Body of pancreas (tissue), 4 donors: Measurements from ENCODE around the gene HS1BP3. TPM values are rescaled to one million over a fixed set of nuclear protein-coding genes. Genes with fewer than 3 reads are reported as not detected.

Source experiments
- ATAC-seq: fragments of 150-250 bp; one replicate; pipeline ENCODE4 v1.9.1; 2016
- DNase-seq, 4 donors: peaks; one replicate each; pipeline ENCODE4 v3.0.0-alpha.2; 2019
- H3K27ac ChIP-seq, 4 donors: fragments of 200-600 bp; sonication (generic); 1 replicate in 3 of 4; 2 replicates in 1 of 4; pipeline versions ENCODE4 v1.5.1 to v1.6.1; 2016 to 2019; ENCODE audit warnings: mild to moderate bottlenecking in 1 of 4, mixed read lengths in 1 of 4, moderate library complexity in 1 of 4
- H3K27me3 ChIP-seq, 2 donors: fragments of 200-600 bp; sonication (generic); one replicate each; pipeline ENCODE4 v1.6.0; 2016; ENCODE audit warnings: mild to moderate bottlenecking in 1 of 2
- H3K36me3 ChIP-seq, 2 donors: fragments of 200-600 bp; sonication (generic); replicated peaks in 1 of 2; 2 replicates each; pipeline ENCODE4 v1.5.1; 2016; ENCODE audit warnings: low read depth in 2 of 2; ENCODE audit not compliant: insufficient read depth in 1 of 2
- H3K4me1 ChIP-seq: fragments of 200-600 bp; sonication (generic); one replicate; pipeline ENCODE4 v1.6.0; 2016
- H3K4me3 ChIP-seq, 2 donors: fragments of 200-600 bp; sonication (generic); 1 replicate in 1 of 2; 2 replicates in 1 of 2; pipeline ENCODE4 v1.5.1; 2016 to 2019
- H3K9me3 ChIP-seq, 3 donors: fragments of 200-600 bp; sonication (generic); 1 replicate in 2 of 3; 2 replicates in 1 of 3; pipeline ENCODE4 v1.5.1; 2016
- CTCF ChIP-seq, 7 experiments: fragments of 450-650 bp in 4 of 7; fragments of 200-600 bp in 3 of 7; sonication (generic) in 3 of 7; IDR thresholded peaks; one replicate each; pipeline ENCODE4 v1.5.1; 2016 to 2019; ENCODE audit warnings: antibody characterized with exemption in 7 of 7
- POLR2A ChIP-seq, 3 donors: fragments of 450-650 bp; IDR thresholded peaks; one replicate each; pipeline ENCODE4 v1.6.1; 2016; ENCODE audit warnings: antibody characterized with exemption in 3 of 3, mild to moderate bottlenecking in 2 of 3
- WGBS, 2 donors: methylation state at CpG; one replicate each; pipeline ENCODE4 v1.1.5; 2017; 5-methylcytosine and 5-hydroxymethylcytosine counted together
- intact Hi-C: fragments of 100-400 bp; cut with DNase I; formaldehyde crosslinking; loops from one replicate; pipeline ENCODE4 v1.15.1; 2023
- total RNA-seq, 2 donors: library from RNA; depleted of rRNA; stranded (reverse); fragments of >200 nt; gene quantifications; one replicate each; pipeline ENCODE4 v1.1.0, GENCODE V29; 2016

The HS1BP3 gene
- total RNA-seq, 2 donors from 2014 or later: 21.1 to 23.1 TPM

GRCh38 chr2:20669562-20670314, 18.8 kb upstream of the HS1BP3 start:
- 18 to 19% methylated on average over 26 to 45 of the region's 45 CpGs for whole genome bisulfite sequencing, 2 donors
- DNase-seq: no peak
- Histone ChIP-seq H3K4me1 (peaks cover 18% of the 10 kb centered on the region), H3K27me3 (peaks cover 0 to 26% of the 10 kb centered on the region in 2 donors), H3K9me3 (no peaks in the 10 kb centered on the region), H3K4me3 (no peak overlapping the region), H3K36me3 (no peaks in the 10 kb centered on the region), H3K27ac (no peak overlapping the region)
- intact Hi-C loops: no loop called here
- no peak for ATAC-seq
- TF ChIP-seq CTCF (IDR thresholded peaks at IDR 0.05): no peak
- no peak for TF ChIP-seq POLR2A (IDR thresholded peaks at IDR 0.05)

GRCh38 chr2:20668871-20669475, 18.1 kb upstream of the HS1BP3 start:
- H3K4me3 ChIP-seq: no peak overlapping the region
- 54 to 60% methylated on average over 6 to 8 of the region's 8 CpGs for WGBS, 2 donors
- peaks cover 0 to 26% of the 10 kb centered on the region in 2 donors for H3K27me3 ChIP-seq
- TF ChIP-seq CTCF (IDR thresholded peaks at IDR 0.05) (no peak), POLR2A (IDR thresholded peaks at IDR 0.05) (no peak)
- intact Hi-C loops: no loop called here
- H3K4me1 ChIP-seq: peaks cover 19% of the 10 kb centered on the region
- H3K9me3 ChIP-seq: no peaks in the 10 kb centered on the region
- ATAC-seq (no peak), DNase-seq (no peak)
- no peak overlapping the region for H3K27ac ChIP-seq
- no peaks in the 10 kb centered on the region for H3K36me3 ChIP-seq

- ATAC-seq (no peak), DNase-seq (no peak)
- intact Hi-C loops: no loop called here
- H3K4me1 ChIP-seq: peaks cover 24% of the 10 kb centered on the region
- H3K27ac ChIP-seq: no peak overlapping the region
- H3K27me3 ChIP-seq: peaks cover 0 to 26% of the 10 kb centered on the region in 2 donors
- TF ChIP-seq POLR2A (IDR thresholded peaks at IDR 0.05) (no peak), CTCF (IDR thresholded peaks at IDR 0.05) (no peak)
- no peaks in the 10 kb centered on the region for H3K36me3 ChIP-seq
- 81 to 90% methylated on average over 5 to 6 of the region's 6 CpGs for WGBS, 2 donors
- H3K4me3 ChIP-seq: no peak overlapping the region
- H3K9me3 ChIP-seq: no peaks in the 10 kb centered on the region
Measured at GRCh38 chr2:20668451-20668850, 17.6 kb upstream of the HS1BP3 start.

GRCh38 chr2:20667531-20668401, 16.9 kb upstream of the HS1BP3 start:
- WGBS, 2 donors: 24 to 61% methylated on average over 12 to 39 of the region's 39 CpGs
- Histone ChIP-seq H3K27me3 (peaks cover 0 to 26% of the 10 kb centered on the region in 2 donors), H3K36me3 (no peaks in the 10 kb centered on the region), H3K4me3 (no peak overlapping the region), H3K4me1 (peaks cover 25% of the 10 kb centered on the region), H3K9me3 (no peaks in the 10 kb centered on the region), H3K27ac (no peak overlapping the region)
- ATAC-seq: peak; percentile 5
- TF ChIP-seq CTCF (IDR thresholded peaks at IDR 0.05): no peak
- TF ChIP-seq POLR2A (IDR thresholded peaks at IDR 0.05): no peak
- no peak for DNase-seq
- intact Hi-C loops: no loop called here
